Neural crest cell (in vitro differentiated cells): ENCODE data around the gene SLC5A12. TPM values are rescaled to one million over a fixed set of nuclear protein-coding genes. Genes with fewer than 3 reads are reported as not detected.

Experiments
- DNase-seq: peaks from one replicate; pipeline ENCODE4 v3.0.0; 2021; ENCODE audit warnings: low read depth, mixed read lengths, low spot score
- H3K27ac Mint-ChIP-seq: one replicate; pipeline ENCODE4 v1.8.0; 2021; ENCODE audit warnings: mild to moderate bottlenecking, mixed read lengths; ENCODE audit not compliant: unreplicated experiment
- H3K27me3 Mint-ChIP-seq: 2 replicates; pipeline ENCODE4 v1.8.0; 2021; ENCODE audit warnings: low read depth, mild to moderate bottlenecking, mixed read lengths
- H3K36me3 Mint-ChIP-seq: 2 replicates; pipeline ENCODE4 v1.8.0; 2021; ENCODE audit warnings: low read depth, mild to moderate bottlenecking, mixed read lengths
- H3K4me1 Mint-ChIP-seq: 2 replicates; pipeline ENCODE4 v1.8.0; 2021; ENCODE audit warnings: mixed read lengths
- H3K4me3 Mint-ChIP-seq: one replicate; pipeline ENCODE4 v1.8.0; 2021; ENCODE audit warnings: mild to moderate bottlenecking, mixed read lengths
- H3K9me3 Mint-ChIP-seq: 2 replicates; pipeline ENCODE4 v1.8.0; 2021; ENCODE audit warnings: mixed read lengths
- CTCF ChIP-seq: fragments of 200-600 bp; sonication (generic); conservative IDR thresholded peaks from 2 replicates; pipeline ENCODE4 v1.5.0; 2021; ENCODE audit warnings: antibody characterized with exemption, mild to moderate bottlenecking
- total RNA-seq: library from RNA; stranded (reverse); gene quantifications from 2 replicates; pipeline ENCODE4 v1.2.1, GENCODE V29; 2021

Gene SLC5A12
- total RNA-seq, 1 donor from 2014 or later = 3.4 TPM

DNA sequence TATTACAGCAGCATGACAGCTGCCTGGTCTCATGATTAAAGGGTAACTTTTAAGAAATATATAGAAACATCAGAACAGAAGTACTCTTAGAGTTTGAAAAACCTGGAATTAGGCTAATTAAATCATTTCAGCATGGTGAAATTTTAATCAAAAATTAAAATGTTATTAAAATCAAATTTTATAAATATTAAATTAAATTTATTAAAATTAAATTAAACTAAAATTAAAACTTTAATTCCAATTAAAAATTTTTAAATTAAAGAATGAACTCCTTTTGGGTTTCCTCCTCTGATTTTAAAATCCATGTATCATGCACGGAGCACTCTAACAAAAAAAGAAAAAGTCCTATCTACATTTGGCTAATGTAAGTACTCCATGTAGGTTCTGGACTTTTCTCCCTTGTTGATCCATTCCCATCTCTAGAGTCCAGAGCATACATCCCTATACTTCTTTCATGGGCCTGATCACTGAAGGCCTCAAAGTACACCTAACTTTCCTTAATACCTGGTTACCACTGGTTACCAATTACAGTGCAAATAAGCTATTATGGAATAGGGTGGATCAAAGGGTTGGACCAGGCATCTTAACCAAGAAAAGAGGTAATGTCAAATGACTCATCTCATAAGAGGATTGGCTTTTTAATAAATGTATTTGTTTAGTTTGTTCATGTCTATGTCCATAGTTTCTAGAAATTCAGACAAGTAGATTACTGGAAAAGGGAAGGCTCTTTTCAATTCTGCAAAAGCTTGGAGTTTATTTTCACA, 101.4 kb downstream of the SLC5A12 start:
- Mint-ChIP-seq H3K27ac (no peak overlapping the region), H3K27me3 (no peaks in the 10 kb centered on the region), H3K9me3 (no peaks in the 10 kb centered on the region), H3K4me1 (peaks cover 8% of the 10 kb centered on the region), H3K36me3 (no peaks in the 10 kb centered on the region), H3K4me3 (no peak overlapping the region)
- DNase-seq = no peak
- no peak for TF ChIP-seq CTCF

DNA sequence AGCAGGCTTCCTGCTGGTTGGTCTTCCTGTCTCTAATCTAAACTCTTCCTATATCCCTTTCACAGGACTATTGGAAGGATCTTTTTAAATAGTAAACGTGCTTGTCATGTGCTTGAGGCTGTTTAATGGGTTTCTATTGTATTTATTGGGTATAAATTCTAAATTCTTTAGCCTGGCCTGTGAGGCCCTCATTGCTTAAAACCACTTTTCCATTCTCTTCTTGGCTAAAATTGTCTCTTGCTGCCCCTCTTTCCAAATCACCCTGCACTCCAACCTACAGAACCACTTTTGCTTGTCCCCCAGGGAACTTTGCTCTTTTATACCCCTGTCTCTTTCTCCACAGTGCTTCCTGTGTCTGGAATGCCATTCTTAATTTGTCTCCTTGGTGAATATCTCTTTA, 103.4 kb downstream of the SLC5A12 start:
- Mint-ChIP-seq H3K27me3 (no peaks in the 10 kb centered on the region), H3K27ac (no peak overlapping the region), H3K4me3 (no peak overlapping the region), H3K36me3 (no peaks in the 10 kb centered on the region), H3K9me3 (no peaks in the 10 kb centered on the region), H3K4me1 (peaks cover 8% of the 10 kb centered on the region)
- TF ChIP-seq CTCF = no peak
- DNase-seq = no peak

Other genes with a start within 250 kb of the SLC5A12 start
- not detected in 2 replicates for gene MUC15, start 149.8 kb downstream of the SLC5A12 start, total RNA-seq